GM21447 (cell line): ENCODE measurements around the gene ATRIP.

Experiments used
- ATAC-seq: cut with Tn5 transposase; IDR thresholded peaks from one replicate; pipeline ENCODE4 v1.9.1; 2021; ENCODE audit not compliant: unreplicated experiment

ATRIP gene

GRCh38 chr3:48501196-48501595, 54.7 kb downstream of the ATRIP start:
- ATAC-seq: no peak

DNA sequence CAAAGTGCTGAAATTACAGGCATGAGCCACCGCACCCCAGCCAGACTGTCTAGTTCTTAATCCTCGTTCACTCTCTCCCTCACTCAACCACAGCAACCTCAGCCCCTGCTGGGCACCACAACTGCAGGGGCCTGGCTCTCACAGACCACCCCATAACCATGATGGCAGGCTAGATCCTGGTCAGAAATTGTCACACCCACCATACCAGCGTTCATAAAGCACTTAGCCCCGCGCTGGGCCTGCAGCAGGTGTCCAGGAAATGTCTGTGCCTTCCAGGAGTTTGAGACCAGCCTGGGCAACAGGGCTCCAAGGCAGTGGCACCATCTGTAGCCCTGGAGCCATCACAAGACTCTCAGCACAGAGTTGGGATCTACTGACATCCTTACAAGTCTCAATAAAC, 55.6 kb downstream of the ATRIP start:
- ATAC-seq: no peak

- ATAC-seq: no peak
Observed at GRCh38 chr3:48502728-48503168, 56.2 kb downstream of the ATRIP start.

GRCh38 chr3:48503401-48504050, 57.0 kb downstream of the ATRIP start:
- no peak for ATAC-seq

GRCh38 chr3:48504051-48504946, 57.8 kb downstream of the ATRIP start, which contains the start of gene SHISA5:
Gene SHISA5, minus strand, starts transcription at chr3:48504174. Its CDS starts 80 bp downstream, at chr3:48504094.
- ATAC-seq: peak; percentile 47

DNA sequence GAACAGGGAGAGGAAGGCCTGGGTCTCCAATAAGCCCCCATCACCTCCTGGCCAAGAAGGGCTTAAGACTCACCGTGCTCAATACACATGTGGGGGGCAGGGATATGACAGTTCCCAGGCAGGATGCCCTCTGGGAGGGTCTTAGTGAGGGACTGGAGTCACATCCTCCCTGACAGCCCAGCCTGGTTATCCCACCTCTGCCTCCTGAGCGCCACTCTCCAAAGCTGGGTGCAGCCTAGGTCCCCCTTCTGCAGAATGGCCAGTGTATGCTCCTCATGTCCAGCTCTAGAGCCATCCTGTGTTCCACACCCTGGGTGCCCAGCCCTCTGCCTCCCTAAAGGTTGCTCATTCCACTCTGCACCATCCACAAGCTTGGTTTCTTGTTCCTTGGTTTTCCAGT, 58.6 kb downstream of the ATRIP start:
- no peak for ATAC-seq

GRCh38 chr3:48505968-48506504, 59.5 kb downstream of the ATRIP start:
- ATAC-seq: no peak

GRCh38 chr3:48507256-48508061, 60.9 kb downstream of the ATRIP start:
- ATAC-seq: peak; percentile 65

- ATAC-seq: no peak
Observed at GRCh38 chr3:48511551-48511950, 65.0 kb downstream of the ATRIP start.

- ATAC-seq: no peak
Observed at GRCh38 chr3:48514431-48515227, 68.1 kb downstream of the ATRIP start.
